NCI-H345 treated with DMSO at 0.1 percent for 48 hours (cell line): ENCODE data around the gene LZIC.
A peak's percentile ranks its signal among the peaks of the same experiment; 100 is the strongest.

ENCODE experiments used
- DNase-seq: peaks from one replicate; lab custom pipeline; 2025; ENCODE audit not compliant: unreplicated experiment; lab: John Stamatoyannopoulos, UW

Gene LZIC

DNA sequence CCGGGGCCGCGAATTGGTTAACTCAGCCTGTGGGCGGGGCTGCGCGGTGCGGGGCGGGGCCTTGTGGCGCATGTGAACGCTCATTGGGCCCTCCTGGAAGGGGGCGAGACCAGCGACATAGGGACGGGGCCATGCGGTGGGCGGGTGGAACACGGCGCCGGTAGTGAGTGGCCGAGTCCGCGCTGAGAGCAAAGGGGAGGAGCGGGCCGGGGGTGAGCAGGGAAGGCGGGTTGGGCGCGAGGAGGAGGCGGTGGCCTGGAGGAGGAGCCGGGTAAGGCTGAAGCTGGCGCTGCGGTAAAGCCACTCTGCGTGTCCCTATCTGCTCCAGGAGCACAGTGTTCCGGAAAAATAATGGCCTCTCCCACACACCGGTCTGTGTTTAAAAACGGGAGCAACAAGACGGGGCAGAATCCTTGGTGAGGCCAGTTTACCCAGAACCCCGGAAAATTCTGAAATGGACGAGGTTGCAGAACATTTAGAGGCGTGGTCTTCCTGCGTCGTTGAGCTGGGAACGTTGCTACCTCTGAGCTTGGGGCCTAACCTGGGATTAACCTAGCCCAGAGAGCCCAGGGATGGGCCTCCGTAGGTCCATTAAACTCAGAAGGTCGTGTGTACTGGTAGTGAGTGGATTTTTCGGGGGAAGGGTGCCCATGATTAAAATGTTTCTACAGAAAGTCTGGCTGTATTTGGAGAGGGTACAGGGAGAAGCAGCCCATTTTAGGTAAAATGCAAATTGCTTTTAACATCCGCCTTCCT, 32.6 kb downstream of the LZIC start:
- peak; percentile 97 for DNase-seq

GRCh38 chr1:9910076-9910422, 33.1 kb downstream of the LZIC start, which contains the start of gene CTNNBIP1:
Gene CTNNBIP1, minus strand, starts transcription at chr1:9910269. Its CDS starts 38,205 bp downstream, at chr1:9872064.
- DNase-seq = no peak

GRCh38 chr1:9909234-9910046, 33.8 kb downstream of the LZIC start:
- DNase-seq = no peak

GRCh38 chr1:9908871-9909233, 34.3 kb downstream of the LZIC start:
- DNase-seq = no peak

GRCh38 chr1:9907441-9907840, 35.8 kb downstream of the LZIC start:
- DNase-seq = no peak

DNA sequence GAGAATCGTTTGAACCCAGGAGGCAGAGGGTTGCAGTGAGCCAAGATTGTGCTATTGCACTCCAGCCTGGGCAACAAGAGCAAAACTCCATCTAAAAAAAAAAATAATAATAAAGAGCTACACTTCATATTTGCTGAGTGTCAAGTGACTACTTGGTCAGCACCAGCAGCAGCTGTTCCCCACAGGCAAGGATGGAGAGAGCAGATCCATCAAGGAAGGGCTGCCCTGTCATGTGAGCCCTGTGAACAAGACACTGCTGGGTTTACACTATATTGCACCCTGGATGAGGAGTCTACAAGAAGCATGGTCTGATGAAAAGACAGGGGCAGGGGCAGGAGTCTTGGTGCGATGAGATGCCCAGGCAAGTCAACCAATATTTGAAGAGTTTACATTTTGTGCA, 36.7 kb downstream of the LZIC start:
- DNase-seq = no peak

- no peak for DNase-seq
Observed at GRCh38 chr1:9905010-9905409, 38.2 kb downstream of the LZIC start.

- DNase-seq = no peak
Observed at GRCh38 chr1:9904596-9904995, 38.6 kb downstream of the LZIC start.

DNA sequence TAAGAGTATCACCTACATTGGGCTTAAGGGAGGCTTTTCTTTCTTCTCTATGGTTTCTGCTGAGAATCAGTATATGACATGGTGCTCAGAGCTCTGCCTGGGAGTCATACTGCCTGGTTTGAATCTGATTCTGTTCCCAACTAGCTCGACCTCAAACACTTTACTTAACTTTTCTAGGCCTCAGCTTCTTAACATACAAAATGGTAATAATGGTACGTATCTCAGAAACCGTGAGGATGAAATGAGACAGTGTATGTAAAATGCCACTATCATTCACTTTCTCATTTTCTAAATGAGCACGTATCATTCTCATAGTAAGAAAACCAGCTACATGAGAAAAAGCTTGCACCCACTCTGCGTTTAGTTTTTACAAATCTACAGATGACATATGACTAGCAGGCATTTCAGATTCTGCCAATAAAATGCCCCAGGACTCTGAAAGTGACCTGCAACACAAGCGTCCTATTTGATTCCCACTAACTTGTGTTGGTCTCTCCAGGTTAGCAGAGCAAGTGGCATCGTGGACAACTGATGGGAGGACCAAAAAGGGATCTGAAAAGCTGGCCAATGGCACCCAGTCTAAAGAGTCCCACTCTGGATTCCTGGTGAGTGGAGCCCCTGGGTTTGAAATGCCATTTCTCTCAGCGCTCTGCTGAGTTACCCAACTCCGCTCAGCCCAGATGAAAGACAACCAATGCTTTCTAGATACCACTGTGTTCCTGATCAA, 39.2 kb downstream of the LZIC start:
- no peak for DNase-seq

GRCh38 chr1:9902060-9902452, 41.1 kb downstream of the LZIC start:
- no peak for DNase-seq

DNA sequence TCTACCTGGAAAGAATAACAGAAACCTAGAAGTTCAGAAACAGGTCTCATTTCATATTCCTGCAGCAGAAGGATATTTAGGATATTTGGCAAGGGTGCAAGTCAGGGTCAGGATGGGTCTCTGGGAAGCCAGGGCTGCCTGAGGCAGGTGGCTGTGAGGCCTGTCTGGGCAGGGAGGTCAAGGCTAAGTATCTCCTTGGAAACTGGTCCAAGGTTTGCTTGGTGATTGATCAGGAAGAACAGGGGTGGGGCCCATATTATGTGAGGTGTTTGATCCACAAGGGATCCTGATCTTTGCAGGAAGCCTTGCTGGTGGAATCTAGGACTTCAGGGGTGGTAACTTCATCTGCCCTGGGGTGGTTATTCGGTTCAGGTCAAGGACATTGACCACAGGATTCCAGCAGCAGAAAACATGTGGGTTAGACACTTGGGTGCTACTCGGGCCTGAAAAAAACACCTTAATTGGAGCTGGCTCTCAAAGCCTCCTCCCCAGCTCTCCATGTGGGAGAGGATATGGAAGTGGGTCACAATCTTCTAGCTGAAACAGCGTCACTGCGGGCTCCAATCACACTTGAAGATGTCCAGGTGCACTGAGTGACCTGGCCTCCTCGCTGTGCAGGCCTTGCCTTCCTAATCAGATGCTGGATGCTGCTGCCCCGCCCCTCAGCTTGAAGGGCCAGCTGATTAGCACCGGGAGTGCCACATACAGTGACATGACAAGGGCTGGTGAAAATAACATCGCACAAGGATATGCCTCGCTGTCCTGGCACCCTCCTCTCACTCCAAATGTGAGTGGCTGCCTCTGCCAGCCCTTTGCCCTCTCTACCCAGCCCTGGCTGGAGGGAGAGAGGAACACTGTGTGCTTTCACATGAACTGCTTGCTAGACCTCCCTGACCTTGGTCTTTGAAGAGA, 41.8 kb downstream of the LZIC start:
- DNase-seq = no peak

DNA sequence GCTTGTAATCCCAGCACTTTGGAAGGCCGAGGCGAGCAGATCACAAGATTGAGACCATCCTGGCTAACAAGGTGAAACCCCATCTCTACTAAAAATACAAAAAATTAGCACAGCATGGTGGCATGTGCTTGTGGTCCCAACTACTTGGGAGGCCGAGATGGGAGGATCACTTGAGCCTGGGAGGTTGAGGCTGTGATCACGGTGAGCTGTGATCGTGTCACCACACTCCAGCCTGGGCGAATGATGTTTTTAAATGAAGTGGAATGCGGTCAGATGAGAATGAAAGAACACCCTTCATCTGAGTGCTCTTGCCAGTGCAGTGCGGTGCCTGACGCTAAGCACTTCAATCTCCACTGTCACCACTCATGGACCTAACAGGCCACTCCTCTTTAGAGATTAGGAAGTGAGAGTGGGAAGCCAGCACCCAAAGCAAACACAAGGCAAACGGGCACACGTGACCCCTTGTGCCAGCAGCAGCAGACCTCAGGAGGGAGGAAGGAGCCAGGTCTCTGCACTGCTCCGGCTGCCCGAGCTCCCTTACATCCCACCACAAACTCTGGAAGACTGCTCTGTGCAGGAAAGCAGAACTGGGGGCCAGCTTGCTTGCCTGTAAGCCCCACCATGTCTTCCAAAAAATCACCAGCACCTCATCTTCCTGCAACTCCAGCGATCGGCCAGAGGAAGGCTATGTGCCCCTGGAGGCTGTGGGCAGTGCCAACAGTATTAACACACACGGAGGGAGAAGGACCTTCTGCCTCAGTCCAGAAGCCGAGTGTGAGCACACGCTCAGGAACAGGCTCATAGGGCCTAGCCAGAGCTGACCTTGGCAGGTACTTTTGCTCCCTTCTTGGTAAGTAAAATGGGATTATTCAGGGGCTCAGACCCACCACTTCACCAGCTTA, 42.8 kb downstream of the LZIC start:
- peak; percentile 78 for DNase-seq

DNA sequence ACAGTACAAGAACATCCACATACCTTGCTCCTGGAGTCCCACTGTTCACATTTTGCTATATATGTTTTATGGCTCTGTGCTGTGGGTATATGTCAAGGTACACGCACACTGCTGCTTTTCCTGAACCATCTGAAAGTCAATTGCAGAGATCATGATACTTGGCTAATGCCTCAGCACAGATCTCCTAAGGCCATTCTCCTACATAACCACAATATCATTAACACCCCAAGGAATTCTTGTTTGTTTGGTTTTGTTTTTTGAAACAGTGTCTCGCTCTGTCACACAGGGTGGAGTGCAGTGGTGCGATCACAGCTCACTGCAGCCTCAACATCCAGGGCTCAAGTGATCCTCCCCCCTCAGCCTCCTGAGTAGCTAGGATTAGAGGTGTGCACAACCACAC, 49.1 kb downstream of the LZIC start:
- no peak for DNase-seq

DNA sequence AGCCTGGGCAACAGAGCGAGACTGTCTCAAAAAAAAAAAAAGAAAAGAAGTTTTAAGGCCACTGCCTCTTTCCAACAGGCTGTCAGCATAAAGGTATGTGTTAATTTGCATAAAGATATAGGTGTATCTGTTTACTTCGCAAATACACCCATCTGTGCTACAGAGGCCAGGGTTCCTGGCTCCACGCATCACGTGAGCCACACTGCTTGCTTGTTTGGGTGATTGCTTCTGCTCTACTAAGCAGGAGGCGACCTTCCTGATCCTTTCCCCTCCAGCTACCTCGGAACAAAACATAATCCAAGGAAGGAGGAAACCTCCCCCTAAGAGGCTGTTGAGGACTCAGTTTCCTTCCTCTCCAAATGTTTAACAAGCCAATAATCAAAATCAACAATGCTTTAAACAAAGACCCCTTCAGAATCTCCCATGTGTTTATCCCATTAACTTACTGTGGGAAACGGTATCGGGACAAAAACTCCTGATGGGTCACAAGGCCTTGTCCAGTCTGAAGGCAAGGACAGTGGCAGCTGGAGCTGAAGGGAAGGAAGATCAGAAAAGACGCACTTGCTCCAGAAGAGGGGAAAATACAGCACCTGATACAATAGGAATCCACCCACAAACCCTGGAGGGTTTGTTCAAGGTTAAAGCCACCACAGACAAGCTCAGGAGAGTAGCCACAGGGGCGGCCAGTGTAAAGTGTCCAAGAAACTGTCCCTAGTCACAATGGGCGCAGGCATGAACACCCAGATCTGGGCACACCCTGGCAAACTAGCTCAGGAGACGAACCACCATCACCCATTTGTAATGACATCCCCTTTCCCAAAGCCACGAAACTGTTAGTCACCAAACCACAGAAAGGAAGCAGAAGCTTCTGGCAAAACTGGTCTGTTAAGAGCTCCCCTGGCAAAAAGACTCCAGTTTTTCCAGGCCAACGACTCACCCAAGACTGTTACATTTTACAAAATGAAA, 50.3 kb downstream of the LZIC start:
- no peak for DNase-seq

DNA sequence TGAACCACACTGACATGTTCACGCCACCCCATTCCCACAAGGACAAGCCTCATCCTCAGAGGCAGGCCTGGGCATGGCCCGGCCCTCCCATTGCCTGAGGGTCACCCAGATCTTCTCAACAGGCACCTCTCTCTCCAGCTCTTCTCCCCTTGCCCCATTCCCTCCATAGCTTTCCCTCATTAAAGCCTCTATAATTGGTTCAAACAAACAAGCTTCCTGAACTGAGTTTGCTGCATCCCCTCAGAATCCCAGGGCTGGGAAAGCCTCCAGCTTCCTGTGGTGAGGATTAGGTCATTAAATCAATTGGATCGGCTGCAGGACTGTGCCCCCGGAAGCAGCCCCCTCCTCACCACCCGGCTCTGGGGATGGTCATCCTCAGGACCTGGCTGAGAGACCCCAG, 52.0 kb downstream of the LZIC start:
- DNase-seq = peak; percentile 14

GRCh38 chr1:9890224-9890731, 52.9 kb downstream of the LZIC start:
- peak; percentile 42 for DNase-seq

- DNase-seq = no peak
Observed at GRCh38 chr1:9889411-9889810, 53.8 kb downstream of the LZIC start.

GRCh38 chr1:9888886-9889285, 54.3 kb downstream of the LZIC start:
- no peak for DNase-seq
